ENCODE measurements around the gene SLC19A1.

The SLC19A1 gene

GRCh38 chr21:45463871-45464270 lies 78.4 kb downstream of the SLC19A1 start:
- DNase-seq = no peak

- DNase-seq = no peak
Observed at GRCh38 chr21:45461806-45462341, 80.4 kb downstream of the SLC19A1 start.

- DNase-seq = no peak
Observed at GRCh38 chr21:45461369-45461750, 80.9 kb downstream of the SLC19A1 start.

GRCh38 chr21:45460611-45461368 lies 81.5 kb downstream of the SLC19A1 start:
- DNase-seq = no peak

- no peak for DNase-seq
Observed at GRCh38 chr21:45460011-45460565, 82.2 kb downstream of the SLC19A1 start.

- DNase-seq = no peak
Observed at GRCh38 chr21:45459171-45460010, 82.8 kb downstream of the SLC19A1 start.

- no peak for DNase-seq
Observed at GRCh38 chr21:45458281-45459170, 83.7 kb downstream of the SLC19A1 start.

GRCh38 chr21:45457832-45458172 lies 84.4 kb downstream of the SLC19A1 start:
- no peak for DNase-seq

- no peak for DNase-seq
Observed at GRCh38 chr21:45457161-45457831, 84.9 kb downstream of the SLC19A1 start.

- no peak for DNase-seq
Observed at GRCh38 chr21:45456584-45457160, 85.6 kb downstream of the SLC19A1 start.

GRCh38 chr21:45455674-45456583 lies 86.3 kb downstream of the SLC19A1 start:
- no peak for DNase-seq

- no peak for DNase-seq
Observed at GRCh38 chr21:45454926-45455673, 87.1 kb downstream of the SLC19A1 start.

- DNase-seq = no peak
Observed at GRCh38 chr21:45454060-45454925, 87.9 kb downstream of the SLC19A1 start.

GRCh38 chr21:45453308-45453950 lies 88.8 kb downstream of the SLC19A1 start:
- no peak for DNase-seq

- DNase-seq = no peak
Observed at GRCh38 chr21:45452696-45453307, 89.4 kb downstream of the SLC19A1 start.

GRCh38 chr21:45451771-45452182 lies 90.5 kb downstream of the SLC19A1 start:
- no peak for DNase-seq

GRCh38 chr21:45451091-45451740 lies 91.0 kb downstream of the SLC19A1 start:
- DNase-seq = no peak

All from NCI-H2107 (cell line).